H1 (cell line): Measurements from ENCODE around the gene ZIC1. TPM values are rescaled to one million over a fixed set of nuclear protein-coding genes. Genes with fewer than 3 reads are reported as not detected.

Experiments used
- CTCF ChIA-PET: fragments of 300-600 bp; sonication (Branson Sonifier 250); formaldehyde crosslinking; loops from one replicate; lab custom pipeline; 2021; ENCODE audit not compliant: partially characterized antibody; lab: Charles Lee
- POLR2A ChIA-PET: fragments of 300-600 bp; sonication (Branson Sonifier 250); formaldehyde crosslinking; loops from one replicate; lab custom pipeline; 2021; ENCODE audit warnings: inconsistent platforms; ENCODE audit not compliant: partially characterized antibody; lab: Charles Lee
- DNase-seq, 2 experiments: peaks; one replicate each; pipeline versions ENCODE4 v3.0.0 to v3.0.0-alpha.2; 2010 to 2022; ENCODE audit warnings: low spot score in 2 of 2, low read depth in 1 of 2, mixed read lengths in 1 of 2
- FAIRE-seq: peaks from 2 replicates; lab custom pipeline; 2011; peaks lifted over from hg19 to GRCh38; lab: Jason Lieb, UNC
- H2AFZ ChIP-seq: 2 replicates; pipeline ENCODE4 v1.8.1; 2012; ENCODE audit warnings: low read length, inconsistent platforms
- H2AK5ac ChIP-seq: 2 replicates; pipeline ENCODE4 v1.6.1; 2013; ENCODE audit warnings: low read depth, low read length
- H2BK120ac ChIP-seq: replicated peaks from 2 replicates; pipeline ENCODE3; 2013; ENCODE audit warnings: low read depth, low read length, inconsistent platforms
- H2BK12ac ChIP-seq: 2 replicates; pipeline ENCODE4 v1.6.1; 2013; ENCODE audit warnings: low read depth, low read length
- H2BK15ac ChIP-seq: 2 replicates; pipeline ENCODE4 v1.6.1; 2013; ENCODE audit warnings: low read length
- H2BK20ac ChIP-seq: 2 replicates; pipeline ENCODE4 v1.6.1; 2013; ENCODE audit warnings: low read length
- H2BK5ac ChIP-seq: 2 replicates; pipeline ENCODE4 v1.6.1; 2013; ENCODE audit warnings: low read depth, low read length
- H3K14ac ChIP-seq: 2 replicates; pipeline ENCODE4 v1.6.1; 2013; ENCODE audit warnings: inconsistent platforms; ENCODE audit not compliant: insufficient read length
- H3K18ac ChIP-seq: 2 replicates; pipeline ENCODE4 v1.6.1; 2013; ENCODE audit warnings: low read length; ENCODE audit errors: extremely low read depth
- H3K23ac ChIP-seq: 2 replicates; pipeline ENCODE4 v1.6.1; 2013; ENCODE audit warnings: inconsistent platforms; ENCODE audit not compliant: insufficient read length
- H3K23me2 ChIP-seq: 2 replicates; pipeline ENCODE4 v1.6.1; 2013; ENCODE audit warnings: low read depth, low read length
- H3K27ac ChIP-seq: 2 replicates; pipeline ENCODE4 v1.6.1; 2011; ENCODE audit warnings: low read depth, low read length, inconsistent platforms
- H3K27me3 ChIP-seq, 4 experiments: replicated peaks in 1 of 4; 1 replicate in 1 of 4; 2 replicates in 3 of 4; pipeline versions ENCODE4 v1.6.1 to v1.8.1; 2011 to 2013; ENCODE audit warnings: low read length in 3 of 4, mild to moderate bottlenecking in 3 of 4, inconsistent platforms in 2 of 4, mixed read lengths in 2 of 4, moderate library complexity in 1 of 4; ENCODE audit not compliant: control insufficient read depth in 3 of 4, insufficient read depth in 3 of 4; ENCODE audit errors: extremely low read depth in 1 of 4
- H3K36me3 ChIP-seq, 4 experiments: 2 replicates each; pipeline versions ENCODE4 v1.6.1 to v1.8.1; 2011 to 2013; ENCODE audit warnings: mild to moderate bottlenecking in 4 of 4, low read length in 3 of 4, moderate library complexity in 2 of 4, control low read depth in 1 of 4, inconsistent platforms in 1 of 4; ENCODE audit not compliant: insufficient read depth in 4 of 4, control insufficient read depth in 2 of 4
- H3K4ac ChIP-seq: replicated peaks from 2 replicates; pipeline ENCODE3; 2013; ENCODE audit warnings: low read length, low read depth, mixed read lengths, inconsistent platforms; ENCODE audit not compliant: insufficient read length
- H3K4me1 ChIP-seq, 4 experiments: replicated peaks in 1 of 4; 1 replicate in 1 of 4; 2 replicates in 3 of 4; pipeline versions ENCODE4 v1.6.1 to v1.8.1; 2011 to 2013; ENCODE audit warnings: low read length in 3 of 4, inconsistent platforms in 2 of 4, mixed read lengths in 1 of 4; ENCODE audit not compliant: insufficient read depth in 4 of 4, control insufficient read depth in 3 of 4
- H3K4me2 ChIP-seq, 2 experiments: 2 replicates each; pipeline versions ENCODE4 v1.6.1 to v1.8.1; 2011 to 2013; ENCODE audit warnings: low read depth in 2 of 2, low read length in 2 of 2, control low read depth in 1 of 2, inconsistent platforms in 1 of 2, mild to moderate bottlenecking in 1 of 2; ENCODE audit not compliant: insufficient read depth in 1 of 2
- H3K4me3 ChIP-seq, 4 experiments: fragments of 200-600, 300-600 bp in 1 of 4; sonication (generic), shearing (Covaris generic), sonication (Bioruptor Twin) in 1 of 4; 2 replicates each; pipeline versions ENCODE4 v1.5.1 to v1.8.1; 2011 to 2016; ENCODE audit warnings: low read length in 4 of 4, low read depth in 3 of 4, control low read depth in 2 of 4, inconsistent platforms in 2 of 4, mild to moderate bottlenecking in 2 of 4, mixed read lengths in 1 of 4, moderate library complexity in 1 of 4; ENCODE audit not compliant: insufficient read depth in 2 of 4; ENCODE audit errors: extremely low read depth in 1 of 4
- H3K56ac ChIP-seq: replicated peaks from 2 replicates; pipeline ENCODE3; 2013; ENCODE audit warnings: low read depth, mild to moderate bottlenecking, mixed read lengths, low read length, inconsistent platforms; ENCODE audit not compliant: insufficient read length
- H3K79me1 ChIP-seq: 2 replicates; pipeline ENCODE4 v1.6.1; 2013; ENCODE audit warnings: low read depth, low read length, control low read depth
- H3K79me2 ChIP-seq, 2 experiments: 2 replicates each; pipeline versions ENCODE4 v1.6.1 to v1.8.1; 2012 to 2013; ENCODE audit warnings: low read length in 2 of 2, mild to moderate bottlenecking in 2 of 2, inconsistent platforms in 1 of 2; ENCODE audit not compliant: insufficient read depth in 2 of 2, control insufficient read depth in 1 of 2
- H3K9ac ChIP-seq, 4 experiments: replicated peaks in 1 of 4; 1 replicate in 1 of 4; 2 replicates in 3 of 4; pipeline versions ENCODE4 v1.6.1 to v1.8.1; 2011 to 2013; ENCODE audit warnings: low read depth in 3 of 4, low read length in 3 of 4, control low read depth in 2 of 4, mild to moderate bottlenecking in 2 of 4, moderate library complexity in 2 of 4, inconsistent platforms in 1 of 4; ENCODE audit errors: extremely low read depth in 1 of 4
- H3K9me3 ChIP-seq, 2 experiments: 2 replicates each; pipeline versions ENCODE4 v1.6.1 to v1.8.1; 2012 to 2013; ENCODE audit warnings: mild to moderate bottlenecking in 2 of 2, moderate library complexity in 2 of 2, control low read depth in 1 of 2, inconsistent platforms in 1 of 2, low read depth in 1 of 2, low read length in 1 of 2, mixed read lengths in 1 of 2; ENCODE audit not compliant: insufficient read depth in 2 of 2
- H4K20me1 ChIP-seq, 2 experiments: replicated peaks in 1 of 2; 2 replicates each; pipeline versions ENCODE3 to v1.8.1; 2011 to 2013; ENCODE audit warnings: inconsistent platforms in 2 of 2, low read length in 2 of 2, mild to moderate bottlenecking in 1 of 2; ENCODE audit not compliant: insufficient read depth in 2 of 2, control insufficient read depth in 1 of 2
- H4K5ac ChIP-seq: 2 replicates; pipeline ENCODE4 v1.6.1; 2013; ENCODE audit warnings: low read length, low read depth, mixed read lengths, inconsistent platforms; ENCODE audit not compliant: insufficient read length
- H4K8ac ChIP-seq: 2 replicates; pipeline ENCODE4 v1.8.0; 2013; ENCODE audit warnings: mild to moderate bottlenecking, moderate library complexity, low read length, inconsistent platforms; ENCODE audit not compliant: insufficient read depth; ENCODE audit errors: extremely low read depth
- H4K91ac ChIP-seq: replicated peaks from 2 replicates; pipeline ENCODE3; 2013; ENCODE audit warnings: low read length, mixed read lengths, inconsistent platforms; ENCODE audit not compliant: insufficient read length
- FOSL1 ChIP-seq: IDR thresholded peaks from 2 replicates; pipeline ENCODE4 v1.6.1; 2011; ENCODE audit warnings: mild to moderate bottlenecking, low read depth, low read length, moderate library complexity; ENCODE audit not compliant: insufficient read depth
- SUZ12 ChIP-seq: fragments of 200-600 bp; sonication (generic); IDR thresholded peaks from 2 replicates; pipeline ENCODE4 v1.6.1; 2012; ENCODE audit warnings: mild to moderate bottlenecking, inconsistent platforms, low read length, moderate library complexity, mixed read lengths
- WGBS, 2 experiments: shearing (Covaris generic) in 1 of 2; methylation state at CpG; one replicate each; pipeline versions ENCODE4 v1.1.6 to v1.1.7; 2013 to 2015; ENCODE audit warnings: low lambda C conversion rate in 2 of 2, mixed read lengths in 2 of 2, inconsistent platforms in 1 of 2, low coverage in 1 of 2, missing lambda C conversion rate in 1 of 2; ENCODE audit not compliant: insufficient replicate concordance in 2 of 2, insufficient coverage in 1 of 2, insufficient read length in 1 of 2; ENCODE audit errors: extremely low coverage in 1 of 2, missing lambda C conversion rate in 1 of 2; 5-methylcytosine and 5-hydroxymethylcytosine counted together
- polyA plus RNA-seq, 7 experiments: library from polyadenylated mRNA; depleted of rRNA in 3 of 7; stranded (reverse) in 5 of 7; unstranded in 2 of 7; fragments of >200 nt in 5 of 7; fragments of 200-250 nt in 2 of 7; gene quantifications; 1 replicate in 5 of 7; 2 replicates in 1 of 7; 4 replicates in 1 of 7; pipeline versions ENCODE4 v1.2.1 to v1.2.3, GENCODE V29; 2011 to 2013; ENCODE audit warnings: missing spikeins in 2 of 7, mixed read lengths in 2 of 7
- total RNA-seq: library from RNA; stranded (reverse); fragmentation: NEBNext Ultra II Directional; extraction: Animal tissue kit (Norgen Biotek cat#: 25700); gene quantifications from 2 replicates; pipeline ENCODE4 v1.2.1, GENCODE V29; 2021

Gene ZIC1
- total and polyA plus RNA-seq, 2 of the 8 experiments (the other 6 are each of a cell fraction or from before 2014, with no cell fraction given), result 0.80 to 2.2 TPM

DNA sequence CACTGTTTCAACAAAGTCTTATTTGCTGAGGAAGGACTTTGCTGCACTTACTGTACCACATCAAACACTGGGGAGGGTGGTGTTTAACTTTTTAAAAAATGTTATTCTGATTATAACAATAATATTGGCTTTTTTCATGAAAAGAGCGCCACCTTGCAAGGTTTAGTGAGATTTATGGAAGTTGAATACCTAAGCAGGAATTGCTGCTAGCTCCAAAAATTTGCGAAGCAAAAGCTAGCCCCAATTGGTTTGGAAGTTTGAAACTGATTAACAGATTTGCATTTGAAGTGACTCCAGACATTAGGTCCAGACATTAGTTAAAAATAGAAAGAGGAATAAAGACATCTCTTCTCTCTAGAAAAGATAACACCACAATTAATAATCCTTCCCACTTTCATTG is 6.7 kb downstream of the ZIC1 start:
- no peak overlapping the region for H2AK5ac ChIP-seq
- H2BK15ac ChIP-seq, result no peak overlapping the region
- ChIA-PET CTCF (interaction anchor here (1.3 to 17.2 kb wide), 4 partner anchors 22 to 60 kb away, joined by 3 to 485 read pairs (median 8); partner anchors contain the start of gene ZIC4), POLR2A (no interaction called here)
- peaks cover 68 to 98% (median 88%) of the 10 kb centered on the region in 4 experiments for H3K27me3 ChIP-seq
- H2BK120ac ChIP-seq, result no peak overlapping the region
- no peak overlapping the region for H3K18ac ChIP-seq
- no peak overlapping the region for H3K14ac ChIP-seq
- peaks cover 9% of the 10 kb centered on the region; the same call in 1 of the 2 replicates for H3K23me2 ChIP-seq
- H4K91ac ChIP-seq, result no peak overlapping the region
- H3K23ac ChIP-seq, result no peak overlapping the region
- H4K20me1 ChIP-seq, result peaks cover 13 to 16% of the 10 kb centered on the region in 2 experiments
- no peak overlapping the region for H3K56ac ChIP-seq
- peaks cover 10 to 26% (median 17%) of the 10 kb centered on the region in 4 experiments for H3K4me1 ChIP-seq
- H3K9me3 ChIP-seq, result no peaks in the 10 kb centered on the region
- TF ChIP-seq SUZ12 (peak; percentile 44), FOSL1 (no peak)
- no peak overlapping the region for H2BK20ac ChIP-seq
- H3K79me2 ChIP-seq, result no peaks in the 10 kb centered on the region
- no peak overlapping the region for H3K4me2 ChIP-seq
- H3K9ac ChIP-seq, result no peak overlapping the region
- FAIRE-seq, result no peak
- no peak overlapping the region for H3K27ac ChIP-seq
- no peak overlapping the region for H4K5ac ChIP-seq
- WGBS, 2 experiments, result 7% methylated on average over 2 of the region's 2 CpGs; no CpG with 5 or more reads in 1 of the 2 experiments
- no peak overlapping the region for H2BK5ac ChIP-seq
- H3K36me3 ChIP-seq, result peaks cover 0 to 3% (median 0%) of the 10 kb centered on the region in 4 experiments; a peak in 1 of 8 replicates
- H3K79me1 ChIP-seq, result no peaks in the 10 kb centered on the region
- no peak overlapping the region for H2AFZ ChIP-seq
- no peak overlapping the region for H3K4ac ChIP-seq
- DNase-seq, result no peak
- no peak overlapping the region for H3K4me3 ChIP-seq
- no peak overlapping the region for H4K8ac ChIP-seq
- no peak overlapping the region for H2BK12ac ChIP-seq
